Breast epithelium (tissue), 3 donors: ENCODE data around the gene SLC22A15.

ENCODE experiments used
- CTCF ChIP-seq, 3 donors: fragments of 450-650 bp; IDR thresholded peaks; one replicate each; pipeline ENCODE4 v1.5.1; 2016 to 2017; ENCODE audit warnings: antibody characterized with exemption in 3 of 3, mild to moderate bottlenecking in 3 of 3, moderate library complexity in 3 of 3
- POLR2A ChIP-seq: fragments of 450-650 bp; IDR thresholded peaks from one replicate; pipeline ENCODE4 v1.6.1; 2016; ENCODE audit warnings: antibody characterized with exemption, mild to moderate bottlenecking, moderate library complexity

- TF ChIP-seq POLR2A (no peak), CTCF (IDR thresholded peaks at IDR 0.05) (no peak)
Measured at GRCh38 chr1:115989699-115990098, 13.4 kb downstream of the SLC22A15 start.
